SK-N-MC (cell line): ENCODE measurements around the gene RNASE9.

Experiments used
- EZH2 ChIP-seq: fragments of 200-600 bp; sonication (generic); IDR thresholded peaks from one replicate; pipeline ENCODE4 v1.6.1; 2017; ENCODE audit warnings: antibody characterized with exemption
- POLR2AphosphoS5 ChIP-seq: IDR thresholded peaks from 2 replicates; pipeline ENCODE4 v1.6.1; 2012; ENCODE audit warnings: mild to moderate bottlenecking, low read depth, low read length, borderline replicate concordance

GRCh38 chr14:20553024-20553423 lies 7.8 kb downstream of the RNASE9 start:
- TF ChIP-seq EZH2 = no peak
- TF ChIP-seq POLR2AphosphoS5 = no peak
